Dermis blood vessel endothelial cell (primary cell): ENCODE data around the gene CNR2. TPM values are rescaled to one million over a fixed set of nuclear protein-coding genes. Genes with fewer than 3 reads are reported as not detected.
A peak's percentile ranks its signal among the peaks of the same experiment; 100 is the strongest.
"Not testable (repeated sequence)": the region's sequence is repeated elsewhere in the genome, so short reads cannot be mapped to it uniquely, and the experiment has no call there.

Experiments used
- DNase-seq: peaks from one replicate; pipeline ENCODE4 v3.0.0; 2010
- total RNA-seq: library from RNA; depleted of rRNA; stranded (reverse); fragments of >200 nt; gene quantifications from 2 replicates; pipeline ENCODE4 v1.2.3, GENCODE V29; 2014

CNR2 gene
- total RNA-seq, 1 donor from 2014 or later = not detected

DNA sequence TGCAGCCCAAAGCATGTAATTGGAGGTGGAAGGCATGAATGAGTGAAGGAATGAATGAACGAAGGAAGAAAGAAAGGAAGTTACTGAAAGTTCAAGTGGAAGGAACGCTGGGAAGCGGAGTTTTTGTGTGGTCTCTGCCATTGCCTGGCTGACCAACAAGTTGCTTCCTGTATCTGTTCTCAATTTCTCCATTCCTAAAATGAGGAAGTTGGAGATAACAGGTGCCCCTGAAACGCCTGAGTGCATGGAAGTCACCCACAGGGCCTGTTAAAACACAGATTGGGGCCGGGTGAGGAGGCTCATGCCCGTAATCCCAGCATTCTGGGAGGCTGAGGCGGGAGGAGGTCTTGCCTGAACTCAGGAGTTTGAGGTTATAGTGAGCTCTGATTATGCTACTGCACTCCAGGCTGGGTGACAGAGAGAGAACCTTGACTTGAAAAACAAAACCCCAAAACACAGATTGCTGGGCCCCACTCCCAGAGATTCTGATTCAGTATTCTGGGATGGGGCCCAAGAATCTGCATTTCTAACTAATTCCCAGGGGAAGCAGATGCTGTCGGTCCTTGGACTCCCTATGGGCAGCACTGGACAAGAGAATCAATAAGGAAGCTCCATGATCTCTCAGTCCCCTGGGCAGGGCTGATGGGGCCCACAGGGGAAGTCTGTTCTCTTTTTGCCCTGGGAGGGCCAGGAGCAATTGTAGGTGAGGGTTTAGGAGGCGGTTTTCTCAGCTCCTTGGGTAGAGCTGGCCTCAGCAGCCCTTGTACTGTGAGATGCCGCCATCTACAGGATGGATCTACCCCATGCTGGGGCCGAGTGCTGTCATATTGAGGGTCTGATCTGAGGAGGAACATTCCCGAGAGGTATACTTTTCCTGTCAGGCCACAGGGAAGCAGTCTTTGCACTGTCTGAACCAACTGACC lies 3.3 kb upstream of the CNR2 start:
- DNase-seq = peak; percentile 70

GRCh38 chr1:23915466-23915865 lies 2.3 kb upstream of the CNR2 start:
- DNase-seq = no peak

DNA sequence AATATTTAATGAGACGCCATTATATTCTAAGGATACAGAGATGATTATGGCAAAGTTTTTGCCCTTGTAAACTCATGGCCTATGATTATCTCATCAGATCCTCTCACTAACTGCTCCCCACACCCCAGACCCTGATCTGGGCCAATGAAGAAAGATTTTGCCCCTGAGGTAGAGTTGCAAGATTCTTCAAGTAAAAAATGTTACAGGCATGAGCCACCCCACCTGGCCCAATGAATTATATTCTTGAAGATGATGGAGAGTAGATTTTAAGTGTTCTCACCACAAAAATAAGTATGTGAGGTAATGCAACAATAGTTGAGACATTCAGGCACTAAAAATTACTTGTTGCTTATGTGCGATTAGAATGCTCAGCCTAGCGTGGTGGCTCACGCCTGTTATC lies 1.8 kb upstream of the CNR2 start:
- DNase-seq = no peak

GRCh38 chr1:23911921-23912320 lies 1.2 kb downstream of the CNR2 start:
- DNase-seq = no peak

GRCh38 chr1:23910553-23911246 lies 2.5 kb downstream of the CNR2 start:
- DNase-seq = no peak

DNA sequence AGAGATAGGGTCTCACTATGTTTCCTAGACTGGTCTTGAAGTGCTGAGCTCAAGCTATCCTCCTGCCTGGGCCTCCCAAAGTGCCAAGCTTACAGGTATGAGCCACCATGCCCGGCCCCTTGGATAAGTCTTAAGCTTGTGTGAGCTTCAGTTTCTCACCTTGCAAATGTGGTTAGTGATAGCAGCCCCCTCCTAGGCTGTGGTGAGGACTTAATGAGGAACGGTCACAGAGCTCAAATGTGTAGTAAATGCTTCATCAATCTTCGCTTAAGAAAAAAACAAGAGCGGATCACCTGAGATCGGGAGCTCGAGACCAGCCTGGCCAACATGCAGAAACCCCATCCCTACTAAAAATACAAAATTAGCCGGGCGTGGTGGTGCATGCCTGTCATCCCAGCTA lies 3.0 kb downstream of the CNR2 start:
- DNase-seq = no peak

- DNase-seq = no peak
Observed at GRCh38 chr1:23909412-23909811, 3.8 kb downstream of the CNR2 start.

- DNase-seq = no peak
Observed at GRCh38 chr1:23908453-23909341, 4.5 kb downstream of the CNR2 start.

GRCh38 chr1:23906731-23907130 lies 6.4 kb downstream of the CNR2 start:
- DNase-seq = no peak

GRCh38 chr1:23905461-23906025 lies 7.6 kb downstream of the CNR2 start:
- no peak for DNase-seq

DNA sequence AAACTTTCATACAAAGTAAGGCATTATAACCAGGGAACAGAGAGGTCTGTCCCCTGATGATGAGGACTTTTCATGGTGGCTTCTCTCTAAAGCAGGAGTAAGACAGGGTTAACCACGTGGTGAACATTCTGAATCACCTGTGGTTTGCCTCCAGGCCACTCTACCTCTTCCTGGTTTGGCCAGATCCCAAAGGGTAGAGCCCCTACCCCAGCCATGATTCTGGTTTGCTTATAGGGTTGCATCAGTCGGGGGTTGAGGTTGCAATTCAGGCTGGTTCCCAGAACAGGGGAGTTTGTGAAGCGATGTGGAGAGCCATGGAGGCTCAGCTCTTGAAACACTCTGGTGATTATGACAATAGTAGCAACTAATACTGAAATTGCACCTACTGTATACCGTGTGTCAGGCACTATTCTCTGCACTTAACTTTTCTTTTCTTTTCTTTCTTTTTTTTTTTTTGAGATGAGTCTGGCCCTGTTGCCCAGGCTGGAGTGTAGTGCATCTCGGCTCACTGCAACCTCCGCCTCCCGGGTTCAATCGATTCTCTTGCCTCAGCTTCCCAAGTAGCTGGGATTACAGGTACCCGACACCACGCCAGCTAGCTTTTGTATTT lies 8.3 kb downstream of the CNR2 start:
- no peak for DNase-seq

GRCh38 chr1:23903754-23904153 lies 9.4 kb downstream of the CNR2 start:
- no peak for DNase-seq

- DNase-seq = no peak
Observed at GRCh38 chr1:23902321-23903278, 10.6 kb downstream of the CNR2 start.

DNA sequence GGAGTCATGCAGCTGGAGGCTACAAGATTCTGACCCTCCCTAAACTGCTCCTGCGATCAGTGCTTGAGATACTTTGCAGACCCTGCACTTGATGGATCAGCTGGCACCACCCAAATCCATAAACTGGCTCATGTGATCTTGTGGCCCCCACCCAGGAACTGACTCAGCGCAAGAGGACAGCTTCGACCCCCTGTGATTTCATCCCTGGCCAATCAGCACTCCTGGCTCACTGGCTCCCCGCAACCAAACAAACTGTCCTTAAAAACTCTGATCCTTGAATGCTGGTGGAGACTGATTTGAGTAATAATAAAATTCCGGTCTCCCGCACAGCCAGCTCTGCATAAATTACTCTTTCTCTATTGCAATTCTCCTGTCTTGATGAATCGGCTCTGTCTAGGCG lies 13.1 kb downstream of the CNR2 start:
- DNase-seq = not testable (repeated sequence)

DNA sequence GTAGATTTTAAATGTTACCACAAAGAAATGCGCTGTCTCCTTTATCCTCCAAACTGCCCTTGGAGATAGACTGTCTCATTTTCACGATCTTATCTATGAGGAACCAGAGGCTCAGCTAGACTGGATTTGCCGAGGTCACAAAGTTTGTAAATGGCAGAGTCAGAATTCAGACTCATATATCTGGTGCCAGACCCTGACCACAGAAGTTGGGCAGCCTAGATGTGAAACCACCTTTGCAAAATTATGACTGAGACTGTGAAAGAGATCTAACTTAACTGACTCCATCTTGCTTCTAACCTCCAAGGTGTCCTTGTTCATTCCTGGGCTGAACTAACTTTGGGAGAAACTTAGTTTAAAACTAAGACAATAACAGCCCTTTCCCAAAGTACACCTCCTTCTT lies 14.1 kb downstream of the CNR2 start:
- DNase-seq = no peak

DNA sequence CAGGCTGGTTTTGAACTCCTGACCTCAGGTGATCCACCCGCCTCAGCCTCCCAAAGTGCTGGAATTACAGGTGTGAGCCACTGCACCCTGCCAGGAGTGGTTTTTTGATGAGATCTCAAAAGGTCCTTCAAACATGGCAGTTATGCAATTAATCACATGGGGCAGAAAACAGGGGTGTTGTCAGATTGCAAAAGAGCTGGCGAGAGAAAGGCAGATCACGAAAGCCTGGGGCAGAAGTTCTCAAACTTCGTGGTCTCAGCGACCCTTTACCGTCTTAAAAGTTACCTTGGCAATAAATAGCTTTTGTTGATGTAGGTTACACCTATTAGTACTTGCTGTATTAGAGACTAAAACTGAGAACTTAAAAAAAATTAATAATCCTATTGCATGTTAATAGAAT lies 16.1 kb downstream of the CNR2 start:
- DNase-seq = no peak

- no peak for DNase-seq
Observed at GRCh38 chr1:23896491-23896890, 16.7 kb downstream of the CNR2 start.

- no peak for DNase-seq
Observed at GRCh38 chr1:23895993-23896392, 17.2 kb downstream of the CNR2 start.

- DNase-seq = no peak
Observed at GRCh38 chr1:23895082-23895481, 18.1 kb downstream of the CNR2 start.

- DNase-seq = no peak
Observed at GRCh38 chr1:23889074-23889473, 24.1 kb downstream of the CNR2 start.

- DNase-seq = no peak
Observed at GRCh38 chr1:23885222-23885621, 27.9 kb downstream of the CNR2 start.
